B cell (primary cell): ENCODE results near the gene SIRPB2. TPM values are rescaled to one million over a fixed set of nuclear protein-coding genes. Genes with fewer than 3 reads are reported as not detected.

Experiments
- ATAC-seq: fragments of 200-7000 bp; cut with Tn5 transposase; one replicate; pipeline ENCODE4 v1.10.0; 2021; ENCODE audit warnings: low read depth, mild to moderate bottlenecking, moderate number of reproducible peaks, moderate library complexity
- CTCF ChIA-PET: fragments of 350-600 bp; sonication (Branson Sonifier 250); formaldehyde crosslinking; loops from one replicate; lab custom pipeline; 2021; ENCODE audit warnings: antibody characterized with exemption, inconsistent platforms; lab: Charles Lee
- POLR2A ChIA-PET: fragments of 350-600 bp; sonication (Branson Sonifier 250); formaldehyde crosslinking; loops from one replicate; lab custom pipeline; 2021; ENCODE audit warnings: antibody characterized with exemption; lab: Charles Lee
- DNase-seq: peaks from one replicate; pipeline ENCODE4 v3.0.0; 2013
- H2AFZ ChIP-seq: 2 replicates; pipeline ENCODE4 v1.6.1; 2012; ENCODE audit warnings: mild to moderate bottlenecking, low read depth, low read length; ENCODE audit not compliant: insufficient read depth, poor library complexity, severe bottlenecking
- H3K27ac ChIP-seq, 2 donors: 1 replicate in 1 of 2; 2 replicates in 1 of 2; pipeline ENCODE4 v1.5.1; 2012 to 2013; ENCODE audit warnings: low read length in 2 of 2, mild to moderate bottlenecking in 2 of 2, moderate library complexity in 1 of 2
- H3K27me3 ChIP-seq, 4 experiments: fragments of 200-600 bp in 1 of 4; sonication (generic) in 1 of 4; replicated peaks in 1 of 4; 1 replicate in 2 of 4; 2 replicates in 2 of 4; pipeline versions ENCODE4 v1.6.1 to v1.7.0; 2013 to 2016; ENCODE audit warnings: low read length in 3 of 4, mild to moderate bottlenecking in 2 of 4, mixed read lengths in 1 of 4, moderate library complexity in 1 of 4; ENCODE audit not compliant: insufficient read depth in 4 of 4, control insufficient read depth in 3 of 4; ENCODE audit errors: control extremely low read depth in 1 of 4
- H3K36me3 ChIP-seq, 2 experiments: replicated peaks in 1 of 2; 1 replicate in 1 of 2; 2 replicates in 1 of 2; pipeline versions ENCODE4 v1.6.1 to v1.7.1; 2013; ENCODE audit warnings: low read length in 1 of 2; ENCODE audit not compliant: insufficient read depth in 2 of 2, control insufficient read depth in 1 of 2; ENCODE audit errors: control extremely low read depth in 1 of 2, extremely low read depth in 1 of 2
- H3K4me1 ChIP-seq, 2 donors: fragments of 200-600 bp in 1 of 2; sonication (generic) in 1 of 2; 1 replicate in 1 of 2; 2 replicates in 1 of 2; pipeline versions ENCODE4 v1.5.1 to v1.6.1; 2013 to 2017; ENCODE audit warnings: low read length in 2 of 2; ENCODE audit not compliant: control insufficient read depth in 2 of 2, insufficient read depth in 2 of 2
- H3K4me2 ChIP-seq: replicated peaks from 2 replicates; pipeline ENCODE3; 2012; ENCODE audit warnings: mild to moderate bottlenecking, low read depth, low read length; ENCODE audit not compliant: poor library complexity, severe bottlenecking
- H3K4me3 ChIP-seq, 5 experiments: fragments of 200-600 bp in 1 of 5; sonication (generic) in 1 of 5; 1 replicate in 3 of 5; 2 replicates in 2 of 5; pipeline versions ENCODE4 v1.5.1 to v1.7.0; 2011 to 2016; ENCODE audit warnings: low read length in 4 of 5, mild to moderate bottlenecking in 4 of 5, low read depth in 2 of 5, control low read depth in 1 of 5, moderate library complexity in 1 of 5; ENCODE audit not compliant: insufficient read depth in 1 of 5; ENCODE audit errors: control extremely low read depth in 1 of 5, extremely low read depth in 1 of 5
- H3K79me2 ChIP-seq: fragments of 200-600 bp; sonication (generic); one replicate; pipeline ENCODE4 v1.6.0; 2016; ENCODE audit warnings: low read length; ENCODE audit not compliant: control insufficient read depth, insufficient read depth
- H3K9ac ChIP-seq: fragments of 200-600 bp; sonication (generic); 2 replicates; pipeline ENCODE4 v1.6.1; 2017; ENCODE audit warnings: mild to moderate bottlenecking, low read length, moderate library complexity
- H3K9me3 ChIP-seq, 3 donors: one replicate each; pipeline versions ENCODE4 v1.6.1 to v1.7.1; 2013; ENCODE audit warnings: low read length in 2 of 3; ENCODE audit not compliant: control insufficient read depth in 2 of 3, insufficient read depth in 1 of 3; ENCODE audit errors: control extremely low read depth in 1 of 3
- H4K20me1 ChIP-seq: 2 replicates; pipeline ENCODE4 v1.6.0; 2012; ENCODE audit warnings: mild to moderate bottlenecking, low read length; ENCODE audit not compliant: insufficient read depth, control insufficient read depth, poor library complexity, severe bottlenecking
- H3K27ac Mint-ChIP-seq: one replicate; pipeline ENCODE4 v1.8.0; 2021; ENCODE audit warnings: mixed read lengths
- H3K27me3 Mint-ChIP-seq: one replicate; pipeline ENCODE4 v1.8.0; 2021; ENCODE audit warnings: mixed read lengths
- H3K4me1 Mint-ChIP-seq: one replicate; pipeline ENCODE4 v1.8.0; 2021; ENCODE audit warnings: mixed read lengths
- H3K4me3 Mint-ChIP-seq: one replicate; pipeline ENCODE4 v1.8.0; 2021; ENCODE audit warnings: mixed read lengths
- H3K9me3 Mint-ChIP-seq: one replicate; pipeline ENCODE4 v1.8.0; 2022; ENCODE audit warnings: mixed read lengths; ENCODE audit not compliant: insufficient read depth
- EZH2 ChIP-seq: IDR thresholded peaks from 2 replicates; pipeline ENCODE4 v1.6.1; 2012; ENCODE audit warnings: borderline replicate concordance, low read depth, mild to moderate bottlenecking, moderate library complexity, low read length; ENCODE audit not compliant: insufficient read depth, poor library complexity, severe bottlenecking
- WGBS: methylation state at CpG from one replicate; pipeline ENCODE4 v1.1.5; 2013; ENCODE audit warnings: missing lambda C conversion rate; ENCODE audit not compliant: insufficient coverage; 5-methylcytosine and 5-hydroxymethylcytosine counted together
- intact Hi-C: fragments of 100-400 bp; cut with micrococcal nuclease; formaldehyde crosslinking; loops from one replicate; pipeline ENCODE4 v1.10.0; 2022
- polyA plus RNA-seq: library from polyadenylated mRNA; depleted of rRNA; stranded (reverse); fragments of >200 nt; gene quantifications from 2 replicates; pipeline ENCODE4 v1.2.3, GENCODE V29; 2012
- total RNA-seq, 2 donors: library from RNA; stranded (reverse); fragments of 120-200 nt in 1 of 2; gene quantifications; 1 replicate in 1 of 2; 2 replicates in 1 of 2; pipeline versions ENCODE4 v1.2.3 to v1.2.4, GENCODE V29; 2013 to 2022
- TF ChIP-seq, protein P1 (sequence below): fragments of 200-600 bp; IDR thresholded peaks from one replicate; pipeline ENCODE4 v1.8.0; 2022; ENCODE audit warnings: antibody characterized with exemption, mild to moderate bottlenecking

The SIRPB2 gene
- total and polyA plus RNA-seq, 2 donors (not counting 1 experiment from before 2014, with no cell fraction given): 0.51 TPM; not detected in 1

DNA sequence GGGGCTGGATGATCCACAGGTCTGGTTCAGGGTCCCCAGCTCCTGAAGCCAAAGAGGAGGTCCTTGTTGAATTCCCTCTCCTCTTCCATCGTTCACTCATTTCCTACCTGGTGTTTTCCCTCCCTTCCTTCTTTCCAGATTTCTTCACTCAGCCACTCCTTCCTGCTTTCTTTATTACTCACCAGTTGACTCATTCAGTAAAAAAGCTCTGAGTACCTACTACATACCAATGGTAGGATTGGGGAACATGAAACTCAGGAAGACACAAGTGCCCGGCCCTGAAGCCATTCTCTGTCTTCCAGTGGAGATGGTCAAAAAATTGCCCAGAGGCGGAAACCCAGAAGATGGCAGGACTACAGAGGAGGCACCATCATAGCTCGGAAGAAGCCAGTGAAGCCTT is 12.7 kb downstream of the SIRPB2 start:
- ATAC-seq (no peak), DNase-seq (no peak)
- 83% methylated on average over 2 of the region's 4 CpGs for whole genome bisulfite sequencing
- H2AFZ ChIP-seq: no peak overlapping the region
- no peaks in the 10 kb centered on the region for H4K20me1 ChIP-seq
- H3K4me2 ChIP-seq: no peak overlapping the region
- peaks cover 0 to 3% (median 0%) of the 10 kb centered on the region in 4 experiments for H3K27me3 ChIP-seq
- H3K9me3 ChIP-seq: no peaks in the 10 kb centered on the region
- peaks cover 2% of the 10 kb centered on the region for H3K4me1 Mint-ChIP-seq
- no peaks in the 10 kb centered on the region for H3K79me2 ChIP-seq
- H3K4me1 ChIP-seq: no peaks in the 10 kb centered on the region
- no peak overlapping the region for H3K4me3 Mint-ChIP-seq
- H3K27ac ChIP-seq: no peak overlapping the region
- H3K9ac ChIP-seq: no peak overlapping the region
- TF ChIP-seq EZH2: no peak
- TF ChIP-seq, protein P1, sequence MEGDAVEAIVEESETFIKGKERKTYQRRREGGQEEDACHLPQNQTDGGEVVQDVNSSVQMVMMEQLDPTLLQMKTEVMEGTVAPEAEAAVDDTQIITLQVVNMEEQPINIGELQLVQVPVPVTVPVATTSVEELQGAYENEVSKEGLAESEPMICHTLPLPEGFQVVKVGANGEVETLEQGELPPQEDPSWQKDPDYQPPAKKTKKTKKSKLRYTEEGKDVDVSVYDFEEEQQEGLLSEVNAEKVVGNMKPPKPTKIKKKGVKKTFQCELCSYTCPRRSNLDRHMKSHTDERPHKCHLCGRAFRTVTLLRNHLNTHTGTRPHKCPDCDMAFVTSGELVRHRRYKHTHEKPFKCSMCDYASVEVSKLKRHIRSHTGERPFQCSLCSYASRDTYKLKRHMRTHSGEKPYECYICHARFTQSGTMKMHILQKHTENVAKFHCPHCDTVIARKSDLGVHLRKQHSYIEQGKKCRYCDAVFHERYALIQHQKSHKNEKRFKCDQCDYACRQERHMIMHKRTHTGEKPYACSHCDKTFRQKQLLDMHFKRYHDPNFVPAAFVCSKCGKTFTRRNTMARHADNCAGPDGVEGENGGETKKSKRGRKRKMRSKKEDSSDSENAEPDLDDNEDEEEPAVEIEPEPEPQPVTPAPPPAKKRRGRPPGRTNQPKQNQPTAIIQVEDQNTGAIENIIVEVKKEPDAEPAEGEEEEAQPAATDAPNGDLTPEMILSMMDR: no peak
- ChIA-PET POLR2A (no interaction called here), CTCF (interaction anchor here (0.9 kb wide), 1 partner anchor 25 kb away, joined by 4 read pairs; no protein-coding TSS in a partner anchor)
- H3K27me3 Mint-ChIP-seq: peaks cover 28% of the 10 kb centered on the region
- intact Hi-C loops: no loop called here
- no peaks in the 10 kb centered on the region for H3K36me3 ChIP-seq
- H3K9me3 Mint-ChIP-seq: no peaks in the 10 kb centered on the region
- H3K4me3 ChIP-seq: no peak overlapping the region
- H3K27ac Mint-ChIP-seq: no peak overlapping the region

DNA sequence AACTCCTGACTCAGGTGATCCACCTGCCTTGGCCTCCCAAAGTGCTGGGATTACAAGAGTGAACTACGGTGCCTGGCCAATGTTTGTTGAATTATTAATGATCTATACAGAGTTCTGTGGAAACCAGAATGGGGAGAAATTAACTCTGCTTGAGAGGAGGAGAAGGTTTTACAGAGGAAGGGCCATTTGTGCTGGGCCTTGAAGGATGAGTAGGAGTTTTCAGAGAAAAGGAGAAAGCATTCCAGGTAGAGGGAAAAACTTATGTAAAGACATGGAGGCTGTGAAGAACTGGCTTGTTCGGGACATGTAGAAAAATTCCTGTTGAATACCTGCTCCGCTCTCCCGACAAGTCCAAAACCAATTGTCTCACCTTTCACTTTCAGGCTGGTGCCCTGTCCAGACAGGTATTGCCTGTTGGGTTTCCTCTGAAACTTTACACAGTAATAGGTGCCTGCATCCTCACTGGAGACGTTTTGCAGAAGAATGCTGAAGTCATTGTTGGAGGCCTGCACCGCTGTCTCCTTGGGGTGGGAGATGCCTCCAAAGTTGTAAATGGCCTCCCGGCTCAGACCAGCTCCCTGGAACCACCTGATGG is 13.2 kb downstream of the SIRPB2 start:
- no peak for DNase-seq
- 81% methylated on average over 7 of the region's 7 CpGs for WGBS
- Mint-ChIP-seq H3K4me1 (peaks cover 4% of the 10 kb centered on the region), H3K4me3 (no peak overlapping the region), H3K27me3 (peaks cover 24% of the 10 kb centered on the region), H3K9me3 (no peaks in the 10 kb centered on the region), H3K27ac (no peak overlapping the region)
- no peak overlapping the region for H3K4me2 ChIP-seq
- no peaks in the 10 kb centered on the region for H3K79me2 ChIP-seq
- H3K9me3 ChIP-seq: no peaks in the 10 kb centered on the region
- intact Hi-C loops: no loop called here
- H2AFZ ChIP-seq: no peak overlapping the region
- no peaks in the 10 kb centered on the region for H4K20me1 ChIP-seq
- no peak overlapping the region for H3K4me3 ChIP-seq
- CTCF ChIA-PET: interaction anchor here (0.9 kb wide), 2 partner anchors 10 to 26 kb away, joined by 3 to 4 read pairs; no protein-coding TSS in a partner anchor
- H3K4me1 ChIP-seq: peaks cover 4% of the 10 kb centered on the region in 2 donors
- TF ChIP-seq, protein P1: no peak
- no peak for TF ChIP-seq EZH2
- peaks cover 0 to 3% (median 0%) of the 10 kb centered on the region in 4 experiments for H3K27me3 ChIP-seq
- no peak for ATAC-seq
- POLR2A ChIA-PET: no interaction called here
- H3K9ac ChIP-seq: no peak overlapping the region
- no peak overlapping the region for H3K27ac ChIP-seq
- no peaks in the 10 kb centered on the region for H3K36me3 ChIP-seq
